Esophagus squamous epithelium (tissue), 4 donors: Measurements from ENCODE around the gene ATP1A1.

Source experiments
- CTCF ChIP-seq, 6 experiments: fragments of 450-650 bp in 4 of 6; fragments of 200-600 bp in 2 of 6; sonication (generic) in 2 of 6; IDR thresholded peaks; one replicate each; pipeline ENCODE4 v1.5.1; 2016 to 2019; ENCODE audit warnings: antibody characterized with exemption in 6 of 6, mild to moderate bottlenecking in 4 of 6, moderate library complexity in 4 of 6
- POLR2A ChIP-seq, 4 donors: fragments of 450-650 bp; IDR thresholded peaks; one replicate each; pipeline ENCODE4 v1.6.1; 2017; ENCODE audit warnings: antibody characterized with exemption in 4 of 4, mild to moderate bottlenecking in 4 of 4, moderate library complexity in 3 of 4

GRCh38 chr1:116401646-116402176 is 28.7 kb downstream of the ATP1A1 start:
- TF ChIP-seq POLR2A (IDR thresholded peaks at IDR 0.05) = no peak
- no peak for TF ChIP-seq CTCF (IDR thresholded peaks at IDR 0.05)
